ENCODE results near the gene SLC29A1. TPM values are rescaled to one million over a fixed set of nuclear protein-coding genes. Genes with fewer than 3 reads are reported as not detected.

SLC29A1 gene
- total and polyA plus RNA-seq, 4 donors, result 15.1 to 67.2 (median 16.7) TPM

GRCh38 chr6:44254191-44255104, 31.1 kb downstream of the SLC29A1 start:
- TF ChIP-seq RXRA (IDR thresholded peaks at IDR 0.05) (no peak), JUND (IDR thresholded peaks at IDR 0.05) (no peak), MAX (IDR thresholded peaks at IDR 0.05) (no peak), ATF3 (IDR thresholded peaks at IDR 0.05) (no peak), HNF4G (IDR thresholded peaks at IDR 0.05) (no peak), EGR1 (IDR thresholded peaks at IDR 0.05; ENCODE audit: low read depth in 2 of 2) (no peak), REST (IDR thresholded peaks at IDR 0.05) (no peak), HNF4A (conservative IDR thresholded peaks at IDR 0.05) (no peak), ZBTB33 (IDR thresholded peaks at IDR 0.05) (no peak), NR2F2 (IDR thresholded peaks at IDR 0.05) (no peak), TAF1 (conservative IDR thresholded peaks at IDR 0.05) (no peak)
- H3K4me3 ChIP-seq (ENCODE audit: low read depth in 1 of 3, low read length in 3 of 3), result no peak overlapping the region
- H3K27ac ChIP-seq (ENCODE audit: low read depth in 1 of 2, low read length in 2 of 2), result no peak overlapping the region
- no peak overlapping the region for H3K9ac ChIP-seq (ENCODE audit: low read depth in 1 of 2, low read length in 2 of 2)
- 84% methylated on average over 12 of the region's 12 CpGs for WGBS
- no peaks in the 10 kb centered on the region for H3K9me3 ChIP-seq (ENCODE audit: control insufficient read depth in 4 of 4, low read length in 3 of 4)
- no peaks in the 10 kb centered on the region for H3K27me3 ChIP-seq (ENCODE audit: control insufficient read depth in 4 of 4, insufficient read depth in 4 of 4, low read length in 3 of 4)
- DNase-seq (ENCODE audit: low spot score), result no peak
- H3K4me1 ChIP-seq (ENCODE audit: control insufficient read depth in 4 of 4, insufficient read depth in 4 of 4, low read length in 3 of 4), result peaks cover 2 to 36% (median 17%) of the 10 kb centered on the region in 4 donors
- peaks cover 7 to 61% (median 49%) of the 10 kb centered on the region in 4 donors for H3K36me3 ChIP-seq (ENCODE audit: control insufficient read depth in 4 of 4, insufficient read depth in 3 of 4, low read depth in 1 of 4, low read length in 3 of 4)

- WGBS, result 62% methylated on average over 16 of the region's 16 CpGs
- H3K27me3 ChIP-seq (ENCODE audit: control insufficient read depth in 4 of 4, insufficient read depth in 4 of 4, low read length in 3 of 4), result no peaks in the 10 kb centered on the region
- no peaks in the 10 kb centered on the region for H3K9me3 ChIP-seq (ENCODE audit: control insufficient read depth in 4 of 4, low read length in 3 of 4)
- no peak for DNase-seq (ENCODE audit: low spot score)
- H3K36me3 ChIP-seq (ENCODE audit: control insufficient read depth in 4 of 4, insufficient read depth in 3 of 4, low read depth in 1 of 4, low read length in 3 of 4), result peaks cover 7 to 57% (median 46%) of the 10 kb centered on the region in 4 donors
- H3K4me1 ChIP-seq (ENCODE audit: control insufficient read depth in 4 of 4, insufficient read depth in 4 of 4, low read length in 3 of 4), result peaks cover 2 to 30% (median 14%) of the 10 kb centered on the region in 4 donors
- peak overlapping the region in 1 of 2 donors; percentile 6 for H3K27ac ChIP-seq (ENCODE audit: low read depth in 1 of 2, low read length in 2 of 2)
- H3K4me3 ChIP-seq (ENCODE audit: low read depth in 1 of 3, low read length in 3 of 3), result no peak overlapping the region
- H3K9ac ChIP-seq (ENCODE audit: low read depth in 1 of 2, low read length in 2 of 2), result no peak overlapping the region
- TF ChIP-seq EGR1 (IDR thresholded peaks at IDR 0.05; ENCODE audit: low read depth in 2 of 2) (no peak), YY1 (IDR thresholded peaks at IDR 0.05) (no peak), REST (IDR thresholded peaks at IDR 0.05) (no peak), CTCF (IDR thresholded peaks at IDR 0.05; ENCODE audit: low read depth, low read length, missing input control) (no peak), JUND (IDR thresholded peaks at IDR 0.05) (no peak), RXRA (IDR thresholded peaks at IDR 0.05) (no peak), SP1 (IDR thresholded peaks at IDR 0.05) (no peak), FOXA1 (IDR thresholded peaks at IDR 0.05) (no peak), RAD21 (IDR thresholded peaks at IDR 0.05) (no peak), ATF3 (IDR thresholded peaks at IDR 0.05) (no peak), HNF4A (conservative IDR thresholded peaks at IDR 0.05) (no peak)
Measured at GRCh38 chr6:44255105-44255808, 31.9 kb downstream of the SLC29A1 start.
